ENCODE data around the gene TSC22D4.

- TF ChIP-seq REST (IDR thresholded peaks at IDR 0.05; ENCODE audit: insufficient read depth in 1 of 2, low read depth in 2 of 2, low read length in 2 of 2) (no peak), POLR2AphosphoS5 (IDR thresholded peaks at IDR 0.05; ENCODE audit: low read depth, low read length) (no peak; the same call in 1 of the 2 replicates), TAF1 (IDR thresholded peaks at IDR 0.05; ENCODE audit: borderline replicate concordance, insufficient read depth, low read length) (no peak), FOXP2 (optimal IDR thresholded peaks at IDR 0.05; ENCODE audit: borderline replicate concordance, extremely low read depth, extremely low read length, insufficient read depth) (no peak), SIN3A (IDR thresholded peaks at IDR 0.05; ENCODE audit: borderline replicate concordance, insufficient read depth, low read length) (no peak)
Measured at GRCh38 chr7:100432621-100433275, 46.3 kb downstream of the TSC22D4 start.
